T-helper 2 cell treated with Interferon-gamma antibody and Interleukin-4, amounts not matched to agents 100 ng/mL and 5 ng/mL, for 36 hours (primary cell): ENCODE measurements around the gene SHISAL1. TPM values are rescaled to one million over a fixed set of nuclear protein-coding genes. Genes with fewer than 3 reads are reported as not detected.
"Not testable (repeated sequence)": the region's sequence is repeated elsewhere in the genome, so short reads cannot be mapped to it uniquely, and the experiment has no call there.

Source experiments
- intact Hi-C: fragments of 100-400 bp; cut with micrococcal nuclease; formaldehyde crosslinking; loops from one replicate; pipeline ENCODE4 v1.15.1; 2023
- total RNA-seq: library from RNA; stranded (reverse); gene quantifications from 2 replicates; pipeline ENCODE4 v1.2.3, GENCODE V29; 2022

SHISAL1 gene
- total RNA-seq, 1 donor from 2014 or later, result not detected

DNA sequence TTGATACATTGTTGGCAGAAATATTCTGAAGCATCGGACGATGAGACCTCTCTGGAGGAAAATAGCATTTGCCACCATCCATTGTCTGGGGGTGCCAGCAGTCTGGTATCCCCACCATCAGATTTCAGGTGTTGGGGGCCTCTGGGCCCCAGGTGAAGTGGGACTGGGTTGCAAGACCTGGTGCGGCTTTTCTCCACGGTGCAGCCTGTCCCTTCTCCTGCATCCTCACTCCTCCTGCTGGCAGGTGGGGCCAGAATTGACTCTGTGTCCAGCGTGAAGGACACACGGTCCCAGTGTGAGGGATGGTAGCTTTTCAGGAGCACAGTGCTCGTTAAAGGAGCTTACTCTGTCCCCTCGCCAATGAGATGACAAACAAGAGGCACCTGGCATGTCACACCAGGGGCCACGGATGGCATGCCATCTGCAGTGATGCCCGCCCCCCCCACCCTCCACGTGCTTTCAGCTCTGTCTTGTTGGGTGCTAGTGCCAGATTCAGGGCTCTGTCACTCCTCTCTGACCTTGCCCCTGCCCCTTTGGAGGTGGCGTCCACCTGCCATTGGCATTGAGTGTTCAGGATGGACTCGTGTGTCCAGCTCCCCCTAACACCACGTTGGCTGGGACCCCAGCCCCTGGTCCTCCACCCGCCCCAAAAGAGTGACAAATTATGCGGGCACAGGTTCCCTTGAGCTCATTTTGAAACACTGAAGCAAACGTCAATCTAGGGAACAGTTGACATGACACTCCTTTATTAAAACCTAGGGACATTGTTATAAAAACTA lies 69.6 kb downstream of the SHISAL1 start:
- intact Hi-C loops, result no loop called here

DNA sequence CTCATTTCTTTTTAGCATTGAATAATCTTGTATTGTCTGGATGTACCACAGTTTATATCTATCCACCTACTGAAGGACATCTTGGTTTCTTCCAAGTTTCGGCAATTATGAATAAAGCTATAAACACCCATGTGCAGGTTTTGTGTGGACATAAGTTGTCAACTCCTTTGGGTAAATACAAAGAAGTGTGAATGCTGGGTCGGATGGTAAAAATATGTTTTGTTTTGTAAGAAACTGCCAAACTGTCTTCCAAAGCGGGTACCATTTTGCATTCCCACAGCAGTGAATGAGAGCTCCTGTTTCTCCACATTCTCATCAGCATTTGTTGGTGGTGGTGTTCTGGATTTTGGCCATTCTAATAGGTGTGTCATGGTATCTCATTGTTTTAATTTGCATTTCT lies 71.6 kb downstream of the SHISAL1 start:
- intact Hi-C loops, result not testable (repeated sequence)

DNA sequence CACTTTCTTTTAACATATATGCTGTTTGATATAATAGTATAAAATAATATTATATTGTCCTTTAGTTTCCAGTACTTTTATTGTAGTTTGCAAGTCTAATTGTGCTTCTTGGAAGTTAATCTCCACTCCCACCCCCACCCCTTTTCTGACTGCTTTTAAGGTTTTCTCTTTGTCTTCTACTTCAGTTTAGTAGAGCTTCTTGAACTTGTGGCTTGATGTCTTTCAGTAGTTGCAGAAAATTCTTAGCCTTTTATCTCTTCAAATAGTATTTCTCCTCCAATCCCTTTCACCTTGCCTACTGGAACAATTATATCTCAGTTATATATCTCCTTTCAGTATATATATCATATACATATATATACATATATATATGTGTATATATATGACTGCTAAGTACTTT lies 75.5 kb downstream of the SHISAL1 start:
- intact Hi-C loops, result loop anchor here (10.0 kb wide), 1 partner anchor 328 kb away; no protein-coding TSS in a partner anchor

DNA sequence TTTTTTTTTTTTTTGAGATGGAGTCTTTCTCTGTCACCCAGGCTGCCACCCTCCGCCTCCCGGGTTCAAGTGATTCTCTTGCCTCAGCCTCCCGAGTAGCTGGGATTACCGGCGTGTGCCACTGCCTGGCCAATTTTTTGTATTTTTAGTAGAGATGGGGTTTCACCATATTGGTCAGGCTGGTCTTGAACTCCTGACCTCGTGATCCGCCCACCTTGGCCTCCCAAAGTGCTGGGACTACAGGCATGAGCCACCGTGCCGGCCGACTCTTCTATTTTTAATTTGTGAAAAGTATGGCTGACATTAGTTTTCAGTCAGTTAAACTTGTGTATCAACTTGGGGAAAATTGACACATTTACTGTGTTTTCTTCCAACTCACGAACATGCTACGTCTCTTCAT lies 78.4 kb downstream of the SHISAL1 start:
- intact Hi-C loops, result loop anchor here (10.0 kb wide), 1 partner anchor 330 kb away; no protein-coding TSS in a partner anchor

DNA sequence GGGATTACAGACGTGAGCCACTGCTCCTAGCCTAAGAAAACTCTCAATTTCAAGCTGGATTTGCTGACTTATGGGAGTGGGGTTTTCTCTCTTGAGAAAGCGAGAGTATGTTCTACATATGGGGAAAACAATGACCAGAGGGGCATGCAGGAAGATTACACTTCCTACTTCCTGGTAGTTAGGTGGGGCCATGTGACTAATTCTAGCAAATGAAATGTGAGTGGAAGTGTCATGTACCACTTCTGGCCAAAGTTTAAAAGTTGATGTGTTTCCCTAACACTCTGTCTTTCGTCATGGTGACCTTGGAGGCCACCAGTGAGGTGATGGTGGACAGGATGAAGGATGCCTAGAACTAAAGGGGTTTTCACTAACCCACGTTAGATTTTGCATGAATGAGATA lies 81.5 kb downstream of the SHISAL1 start:
- intact Hi-C loops, result loop anchor here (10.0 kb wide), 1 partner anchor 334 kb away; no protein-coding TSS in a partner anchor

DNA sequence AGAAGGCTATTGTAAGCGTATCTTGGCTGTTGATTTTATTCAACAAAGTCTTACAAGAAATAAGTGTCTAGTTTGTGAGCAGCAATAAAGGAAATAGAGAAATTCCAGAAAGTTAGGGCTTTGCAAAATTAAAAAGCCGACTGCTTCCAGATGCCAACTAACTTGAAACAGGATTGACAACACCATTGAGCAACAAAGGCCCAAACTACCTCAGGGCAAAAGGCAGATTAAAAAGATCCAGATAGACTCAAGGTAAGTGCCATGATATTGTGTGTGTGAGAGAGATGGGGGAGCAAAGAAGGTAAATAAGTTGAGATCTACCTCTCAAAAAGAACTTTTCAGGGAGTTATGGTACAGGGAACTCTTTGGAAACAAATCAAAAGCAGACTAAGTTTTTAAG lies 82.9 kb downstream of the SHISAL1 start:
- intact Hi-C loops, result loop anchor here (10.0 kb wide), 1 partner anchor 335 kb away; no protein-coding TSS in a partner anchor

DNA sequence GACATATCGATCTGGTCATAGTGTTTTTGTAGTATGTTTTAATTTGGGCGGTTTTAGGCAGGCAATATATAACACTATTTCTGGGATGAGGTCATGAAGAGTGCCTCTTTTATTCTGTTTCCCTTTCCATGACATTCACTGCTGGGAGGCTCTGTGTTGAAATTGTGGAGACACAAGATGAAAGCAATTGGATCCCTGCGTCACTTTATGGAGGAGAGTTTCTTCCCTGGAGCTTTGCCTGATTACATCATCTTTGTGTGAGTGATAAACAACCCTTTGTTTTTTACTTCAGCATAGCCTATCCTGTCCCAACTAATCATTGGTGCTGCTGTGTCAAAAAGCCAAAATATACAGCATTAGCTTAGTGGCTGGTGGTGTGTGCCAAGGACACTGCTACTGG lies 83.4 kb downstream of the SHISAL1 start:
- intact Hi-C loops, result no loop called here

DNA sequence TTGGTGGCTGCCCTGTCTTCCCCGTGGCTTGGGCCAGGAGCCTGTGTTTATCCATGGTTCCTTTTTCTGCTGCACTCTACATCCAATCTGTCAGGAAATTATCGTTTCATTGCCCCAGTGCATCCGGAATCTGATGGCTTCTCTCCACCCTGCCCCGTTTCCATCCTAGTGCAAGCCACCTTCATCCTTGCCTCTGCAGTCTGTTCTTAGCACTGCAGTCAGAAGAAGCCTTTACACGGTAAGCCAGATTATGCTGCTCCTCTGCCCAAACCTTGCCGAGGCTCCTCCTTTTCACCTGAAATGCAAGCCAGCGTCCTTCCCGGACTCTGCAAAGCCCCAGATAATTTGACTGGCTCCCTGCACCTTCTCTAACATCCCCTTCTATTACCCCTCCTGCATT lies 86.9 kb downstream of the SHISAL1 start:
- intact Hi-C loops, result no loop called here

DNA sequence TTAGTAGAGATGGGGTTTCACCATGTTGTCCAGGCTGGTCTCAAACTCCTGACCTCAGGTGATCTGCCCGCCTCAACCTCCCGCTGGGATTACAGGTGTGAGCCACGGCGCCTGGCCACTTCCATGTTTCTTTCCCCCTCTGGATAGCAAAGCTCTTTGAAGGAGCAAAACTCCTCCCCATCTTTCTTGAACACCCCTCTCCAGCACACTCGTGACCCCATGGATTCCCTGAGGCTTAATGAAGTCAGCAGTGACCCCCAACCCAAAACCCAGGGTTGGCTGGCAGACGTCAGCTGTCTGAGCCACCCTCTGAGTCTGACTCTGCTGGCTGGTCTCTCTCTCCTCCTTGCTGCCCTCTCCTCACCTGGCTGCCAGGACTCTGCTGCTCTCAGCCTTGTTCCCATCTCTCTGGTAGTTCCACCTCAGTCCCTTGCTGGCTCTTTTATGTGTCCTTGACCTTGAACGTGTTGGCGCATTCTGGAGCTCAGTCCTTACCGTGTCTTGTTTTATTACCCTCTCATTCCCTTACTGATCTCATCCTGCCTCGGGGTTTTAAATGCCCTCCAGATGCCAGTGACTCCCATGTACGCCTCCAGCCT lies 87.6 kb downstream of the SHISAL1 start:
- intact Hi-C loops, result no loop called here

DNA sequence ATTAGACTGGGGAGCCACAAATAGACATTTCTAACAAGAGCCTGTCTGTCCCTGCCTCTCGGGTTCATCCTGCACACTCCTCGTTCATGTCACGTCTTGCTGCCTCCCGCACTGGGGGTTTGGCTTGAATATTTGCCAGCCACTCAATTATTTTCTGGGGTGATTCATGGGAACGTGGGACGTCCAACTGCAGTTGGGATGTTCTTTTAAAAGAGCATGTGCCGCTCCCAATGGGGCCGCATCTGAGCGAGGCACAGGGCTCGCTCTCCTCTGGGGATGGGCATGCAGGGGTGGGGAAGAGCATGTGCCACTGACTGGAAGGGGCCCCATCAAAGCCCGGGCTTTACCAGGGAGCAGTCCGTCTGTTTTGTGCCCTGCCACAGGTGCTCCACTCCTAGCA lies 88.6 kb downstream of the SHISAL1 start:
- intact Hi-C loops, result no loop called here

DNA sequence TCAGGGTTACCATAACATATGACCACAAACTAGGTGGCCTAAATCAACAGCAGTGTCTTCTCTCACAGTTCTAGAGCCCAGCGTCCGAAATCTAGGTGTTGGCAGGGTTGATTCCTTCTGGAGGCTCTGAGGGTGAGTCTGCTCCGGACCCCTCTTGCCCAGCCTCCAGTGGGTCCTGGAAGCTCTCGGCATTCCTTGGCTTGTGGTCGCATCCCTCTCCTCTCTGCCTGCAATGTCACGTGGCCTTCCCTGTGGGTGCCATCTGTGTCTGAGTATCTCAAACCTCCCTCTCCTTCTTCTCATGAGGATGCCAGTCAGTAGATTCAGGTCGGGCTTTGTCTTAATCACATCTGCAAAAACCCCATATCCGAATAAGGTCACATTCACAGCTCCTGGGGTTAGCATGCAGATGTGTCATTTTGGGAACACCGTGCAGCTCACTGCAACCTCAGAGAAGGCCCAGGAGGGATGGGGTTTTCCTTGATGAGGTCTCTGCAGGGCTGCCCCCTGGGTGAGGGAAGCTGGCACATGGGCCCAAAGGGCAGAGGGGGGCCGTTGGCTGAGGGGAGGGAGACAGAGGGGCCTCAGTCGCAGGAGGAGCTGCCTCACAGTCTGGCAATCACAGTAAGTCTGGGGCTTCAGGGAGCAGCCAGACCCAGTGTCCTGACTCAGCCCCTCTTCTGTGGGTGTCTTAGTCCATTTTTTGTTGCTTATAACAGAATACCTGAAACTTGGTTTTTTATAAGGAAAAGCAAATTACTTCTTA lies 90.9 kb downstream of the SHISAL1 start:
- intact Hi-C loops, result no loop called here

DNA sequence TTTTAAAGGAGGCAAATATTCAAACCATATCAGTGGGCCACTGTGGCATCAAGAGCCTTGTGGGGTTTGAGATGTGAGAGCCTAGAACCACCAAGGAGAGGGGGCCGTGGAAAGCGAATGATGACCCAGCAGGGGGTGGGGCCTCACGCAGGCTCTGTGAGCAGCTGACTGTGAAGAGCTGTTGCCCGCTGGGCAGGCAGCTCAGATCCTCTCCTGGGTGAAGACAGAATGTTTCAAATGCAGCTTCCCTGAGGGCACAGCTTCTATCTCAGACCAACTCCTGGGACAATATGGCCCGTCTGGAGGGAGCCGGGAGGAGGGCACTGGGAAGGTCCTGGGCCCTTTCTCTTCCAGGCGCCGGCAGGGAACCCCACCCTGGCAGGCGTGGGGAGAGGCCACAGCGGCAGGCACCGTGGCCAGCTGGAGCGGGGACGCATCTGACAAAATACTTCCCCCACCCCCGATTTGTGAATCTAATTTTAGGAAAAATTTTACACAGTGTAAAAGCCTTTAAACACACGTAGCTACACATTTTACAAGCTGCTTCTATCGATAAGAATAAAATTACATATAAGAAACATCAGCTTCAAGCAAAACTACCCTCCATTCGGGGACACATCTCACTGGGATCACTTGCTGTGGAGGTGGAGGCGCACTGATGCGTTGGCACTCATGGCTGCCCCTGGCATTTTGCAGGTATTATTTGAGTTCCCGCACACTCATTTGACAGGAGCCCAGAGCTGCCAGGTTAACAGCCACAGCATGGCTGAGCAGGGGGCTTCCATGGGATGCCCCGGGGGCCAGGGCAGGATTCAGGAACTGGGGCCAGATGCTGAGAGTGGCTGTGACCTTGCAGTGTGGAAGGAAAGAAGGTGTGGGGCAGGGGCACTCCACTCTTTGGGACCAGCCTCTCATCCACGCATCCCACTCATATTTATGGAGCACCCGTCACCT lies 91.7 kb downstream of the SHISAL1 start:
- intact Hi-C loops, result no loop called here

DNA sequence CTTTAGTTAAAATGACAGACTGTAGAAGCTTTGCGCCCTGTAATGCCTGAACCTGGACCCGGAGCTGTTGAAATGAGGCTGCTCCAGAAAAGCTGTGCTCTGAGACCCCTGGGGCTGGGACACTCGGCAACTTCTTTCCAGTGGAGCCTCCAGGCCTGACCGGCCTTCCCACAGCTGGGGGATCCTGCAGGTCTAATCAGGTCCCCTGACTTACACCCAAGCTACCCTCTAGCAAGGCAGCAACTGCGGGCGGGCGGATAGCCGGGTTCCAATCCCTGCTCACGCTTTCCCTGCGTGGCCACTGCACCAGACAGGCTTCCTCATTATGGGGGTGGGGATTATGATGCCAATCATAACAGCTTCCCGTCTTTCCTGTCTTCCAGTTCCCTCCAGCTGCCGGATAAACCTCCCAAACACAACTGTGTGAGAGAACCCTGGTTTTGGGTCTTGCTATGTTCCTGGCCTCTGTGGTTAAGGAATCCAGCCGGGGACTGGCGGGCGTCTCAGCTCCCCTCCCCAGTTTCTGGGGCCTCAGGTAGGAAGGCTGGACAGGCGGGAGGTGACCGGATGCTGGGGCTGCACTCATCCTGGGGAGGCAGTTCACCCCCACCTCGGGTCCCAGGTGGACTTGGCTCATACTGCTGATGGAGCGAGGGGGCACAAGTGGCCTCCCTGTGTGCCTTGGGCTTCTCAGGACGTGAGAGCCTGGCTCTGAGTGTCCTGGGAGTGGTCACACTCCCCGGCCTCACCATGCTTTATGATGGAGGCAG lies 93.5 kb downstream of the SHISAL1 start:
- intact Hi-C loops, result no loop called here

DNA sequence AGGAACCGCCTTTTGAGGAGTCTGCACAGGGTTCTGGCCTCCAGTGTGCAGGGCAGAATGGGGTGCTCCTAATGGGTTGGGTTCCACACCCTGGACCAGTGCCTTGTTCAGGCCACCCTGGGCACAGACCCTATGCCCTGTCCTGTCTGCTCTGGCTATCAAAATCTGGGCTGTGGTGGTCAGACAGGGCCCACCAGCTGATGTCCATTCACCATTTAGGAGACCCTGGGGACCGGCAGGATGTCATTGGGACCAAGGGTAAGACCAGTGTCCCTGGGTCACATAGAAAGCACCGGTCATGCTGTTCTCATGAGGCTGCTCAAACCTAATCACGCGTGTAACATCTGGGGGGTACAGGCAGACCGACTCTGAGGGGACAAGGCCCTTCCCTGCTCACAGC lies 94.7 kb downstream of the SHISAL1 start:
- intact Hi-C loops, result no loop called here

DNA sequence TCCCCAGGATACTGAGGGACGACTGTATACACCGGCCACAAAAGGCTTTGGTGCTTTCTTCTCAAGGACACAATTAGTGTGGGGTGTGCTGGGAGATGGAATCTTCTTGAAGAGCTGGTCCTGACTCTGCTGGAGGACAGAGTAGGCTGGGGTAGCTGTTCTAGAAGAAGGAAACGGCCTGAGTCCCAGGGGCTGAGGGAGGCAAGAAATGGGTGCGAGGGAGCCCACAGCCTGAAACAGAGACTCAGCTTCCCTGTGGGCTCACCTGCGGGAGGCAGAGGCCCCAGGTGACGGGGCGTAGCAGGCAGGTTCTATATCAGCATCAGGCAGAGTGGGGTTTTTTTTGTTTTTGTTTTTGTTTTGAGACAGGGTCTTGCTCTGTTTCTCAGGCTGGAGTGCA lies 95.4 kb downstream of the SHISAL1 start:
- intact Hi-C loops, result no loop called here

DNA sequence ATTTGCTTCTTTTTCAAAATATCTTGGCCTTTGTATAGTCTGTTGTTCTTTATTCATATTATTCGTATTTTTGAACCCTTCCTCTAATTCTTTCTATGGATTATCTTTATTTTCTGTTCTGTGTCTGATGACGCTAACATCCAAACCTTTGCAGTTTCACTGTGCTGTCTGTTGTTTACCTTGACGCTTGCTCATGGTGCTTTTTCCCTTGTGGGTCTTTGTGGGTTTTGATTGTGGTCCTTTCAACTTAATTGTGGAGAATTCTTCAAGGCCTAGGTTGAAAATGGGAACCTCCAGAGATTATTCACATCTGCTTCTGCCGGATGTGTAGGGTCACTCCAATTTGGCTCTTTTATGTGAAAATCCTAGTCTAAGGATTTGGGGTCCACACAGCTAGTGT lies 97.5 kb downstream of the SHISAL1 start:
- intact Hi-C loops, result no loop called here

DNA sequence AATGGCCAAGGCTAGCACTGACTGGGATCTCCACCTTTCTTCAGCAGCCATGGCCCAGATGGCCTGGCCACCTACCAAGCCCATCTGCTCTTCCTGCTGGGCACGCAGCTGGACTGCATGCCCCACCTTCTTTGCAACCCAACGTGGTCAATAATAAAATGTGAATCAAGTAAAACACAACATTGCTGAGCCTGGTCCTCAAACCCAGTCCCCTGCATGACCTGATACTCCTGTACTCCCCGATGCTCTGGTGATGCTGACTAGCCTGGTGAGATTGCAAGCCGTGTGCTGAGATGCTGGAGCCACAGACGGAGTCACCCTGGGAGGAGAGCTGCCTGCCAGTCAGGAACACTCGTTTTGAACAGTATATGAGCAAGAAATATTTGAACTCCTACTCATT lies 98.0 kb downstream of the SHISAL1 start:
- intact Hi-C loops, result no loop called here

DNA sequence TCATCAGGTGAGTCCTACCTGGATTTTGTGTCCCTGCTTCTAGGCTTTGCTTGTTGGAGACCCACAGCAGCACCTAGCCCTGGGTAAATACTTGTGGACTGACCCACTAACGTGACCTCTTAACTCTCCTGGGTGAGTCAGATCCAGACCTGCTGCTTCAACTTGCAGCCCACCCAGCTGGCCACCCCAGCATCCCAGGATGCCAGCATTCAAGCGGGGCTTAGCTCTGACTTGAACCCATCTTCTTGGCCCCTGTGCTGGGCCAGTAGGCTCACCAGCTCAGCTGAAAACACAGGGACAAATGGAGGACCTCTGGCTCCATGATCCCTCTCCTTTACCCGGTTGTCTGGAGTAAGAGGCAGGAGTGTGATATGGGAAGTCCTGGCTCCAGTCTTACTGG lies 98.6 kb downstream of the SHISAL1 start:
- intact Hi-C loops, result no loop called here

DNA sequence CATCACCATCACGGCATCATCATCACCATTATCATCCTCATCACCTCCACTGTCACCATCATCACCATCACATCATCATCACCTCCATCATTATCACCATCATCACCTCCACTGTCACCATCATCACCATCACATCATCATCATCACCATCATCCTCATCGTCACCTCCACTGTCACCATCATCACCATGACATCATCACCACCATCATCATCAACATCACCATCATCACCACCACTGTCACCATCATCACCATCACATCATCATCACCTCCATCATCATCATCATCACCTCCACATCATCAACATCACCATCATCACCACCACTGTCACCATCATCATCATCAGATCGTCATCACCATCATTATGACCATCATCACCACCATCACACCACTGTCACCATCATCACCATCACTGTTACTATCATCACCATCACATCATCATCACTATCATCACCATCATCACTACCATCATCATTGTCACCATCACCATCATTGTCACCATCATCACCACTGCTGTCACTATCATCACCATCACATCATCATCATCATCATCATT lies 99.2 kb downstream of the SHISAL1 start:
- intact Hi-C loops, result no loop called here

DNA sequence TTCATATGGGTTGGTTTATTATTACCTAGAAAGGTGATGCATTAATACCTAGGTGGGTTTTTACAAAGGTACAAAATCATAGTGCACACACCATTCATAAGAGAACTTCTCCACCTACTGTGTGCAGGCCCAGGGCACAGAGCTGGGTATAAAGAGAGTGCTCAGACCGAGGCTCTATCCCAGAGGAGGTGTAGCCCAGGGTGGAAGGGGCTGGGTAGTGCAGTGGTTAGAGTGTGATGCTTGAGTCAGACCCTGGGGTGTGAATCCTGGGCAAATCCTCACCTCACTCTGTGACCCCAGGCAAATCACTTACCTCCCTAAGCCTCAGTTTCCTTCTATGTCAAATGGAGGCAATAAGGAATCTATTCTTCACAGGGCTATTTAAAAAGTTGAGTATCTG lies 99.8 kb downstream of the SHISAL1 start:
- intact Hi-C loops, result no loop called here
